Lung (tissue), 12 donors: ENCODE data around the gene ZNRF2. TPM values are rescaled to one million over a fixed set of nuclear protein-coding genes. Genes with fewer than 3 reads are reported as not detected.

Experiments used
- ATAC-seq: fragments of 200-7000 bp; cut with Tn5 transposase; one replicate; pipeline ENCODE4 v1.9.1; 2020; ENCODE audit warnings: moderate number of reproducible peaks; ENCODE audit not compliant: insufficient read depth, low FRiP score
- DNase-seq, 3 donors: peaks; one replicate each; pipeline ENCODE4 v3.0.0-alpha.2; 2013 to 2017
- H3K27ac ChIP-seq, 2 donors: one replicate each; pipeline ENCODE4 v1.5.1; 2013; ENCODE audit warnings: mild to moderate bottlenecking in 2 of 2, moderate library complexity in 2 of 2, control low read depth in 1 of 2, inconsistent platforms in 1 of 2, low read depth in 1 of 2, low read length in 1 of 2
- H3K27me3 ChIP-seq, 3 donors: one replicate each; pipeline ENCODE4 v1.5.1; 2013; ENCODE audit warnings: low read length in 2 of 3; ENCODE audit not compliant: control insufficient read depth in 3 of 3, insufficient read depth in 3 of 3
- H3K36me3 ChIP-seq, 4 donors: one replicate each; pipeline ENCODE4 v1.5.1; 2013; ENCODE audit warnings: low read length in 4 of 4, mild to moderate bottlenecking in 1 of 4, moderate library complexity in 1 of 4; ENCODE audit not compliant: control insufficient read depth in 4 of 4, insufficient read depth in 4 of 4
- H3K4me1 ChIP-seq, 5 donors: one replicate each; pipeline ENCODE4 v1.5.1; 2013; ENCODE audit warnings: low read length in 5 of 5, mild to moderate bottlenecking in 2 of 5, moderate library complexity in 1 of 5; ENCODE audit not compliant: control insufficient read depth in 5 of 5, insufficient read depth in 5 of 5
- H3K4me3 ChIP-seq: one replicate; pipeline ENCODE4 v1.5.1; 2013; ENCODE audit warnings: mild to moderate bottlenecking, control low read depth, moderate library complexity
- H3K9ac ChIP-seq, 2 donors: one replicate each; pipeline ENCODE4 v1.5.1; 2013; ENCODE audit warnings: low read length in 2 of 2, control low read depth in 1 of 2; ENCODE audit not compliant: insufficient read depth in 1 of 2
- H3K9me3 ChIP-seq, 4 donors: one replicate each; pipeline ENCODE4 v1.5.1; 2013; ENCODE audit warnings: low read length in 3 of 4, mild to moderate bottlenecking in 1 of 4, moderate library complexity in 1 of 4; ENCODE audit not compliant: control insufficient read depth in 4 of 4, insufficient read depth in 3 of 4
- WGBS, 2 donors: extraction: QIAGEN DNeasy Blood & Tissue Kit; methylation state at CpG; one replicate each; pipeline ENCODE4 v1.1.7; 2013; 5-methylcytosine and 5-hydroxymethylcytosine counted together
- polyA plus RNA-seq, 2 donors: library from polyadenylated mRNA; stranded (reverse); fragments of 200-250 nt; gene quantifications; one replicate each; pipeline ENCODE4 v1.2.1, GENCODE V29; 2013
- total RNA-seq, 2 donors: library from RNA; depleted of rRNA in 1 of 2; stranded (reverse); fragments of >200 nt in 1 of 2; gene quantifications; one replicate each; pipeline ENCODE4 v1.2.1, GENCODE V29; 2014 to 2021
- TF ChIP-seq, protein P1 (sequence below): IDR thresholded peaks from 2 replicates; pipeline ENCODE4 v1.5.1; 2012; ENCODE audit warnings: mild to moderate bottlenecking; ENCODE audit errors: control extremely low read depth, extremely low read depth
- donor health status: control.
- donor health status: control.
- donor health status: Bipolar disorder and iron deficiency.
- donor health status: healthy.
- donor health status: DM: yes; HTN: yes; CAD: no.

ZNRF2 gene
- total and polyA plus RNA-seq, 4 donors = 5.9 to 27.6 (median 15.4) TPM

GRCh38 chr7:30303312-30304039 lies 19.1 kb downstream of the ZNRF2 start:
- ATAC-seq = no peak
- peaks cover 0 to 10% (median 0%) of the 10 kb centered on the region in 5 donors for H3K4me1 ChIP-seq

DNA sequence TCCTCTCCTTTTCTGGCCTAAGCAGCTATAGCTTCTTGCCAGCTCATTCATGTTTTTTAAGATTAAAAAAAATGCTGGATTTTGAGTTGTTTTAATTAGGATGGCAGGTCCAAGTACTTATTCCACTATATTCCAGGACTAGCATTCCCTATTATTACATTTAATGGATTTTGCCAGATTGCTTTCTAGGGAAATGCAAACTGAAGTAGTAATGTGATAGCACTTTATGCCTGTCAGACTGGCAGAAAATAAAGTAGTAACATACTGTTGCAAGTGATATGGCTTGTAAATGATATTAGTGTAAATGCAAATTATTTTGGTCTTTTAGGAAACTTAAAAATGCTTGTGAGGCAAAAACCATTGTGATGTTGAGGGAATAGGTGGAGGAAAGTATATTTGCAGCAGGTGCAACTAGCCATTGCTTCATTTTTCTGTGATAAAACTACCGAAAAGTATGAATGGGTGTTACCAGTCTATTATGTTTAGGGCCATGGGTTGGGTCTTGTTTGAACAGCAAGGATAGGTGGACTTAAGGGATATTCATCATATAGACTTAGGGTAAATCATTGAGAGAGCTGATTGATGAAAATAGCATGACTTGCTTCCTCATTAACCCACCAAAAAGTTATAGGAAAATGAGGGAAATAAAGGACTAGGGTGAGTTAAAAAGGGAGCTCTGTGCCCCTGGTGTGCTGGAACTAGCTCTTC lies 19.9 kb downstream of the ZNRF2 start:
- Histone ChIP-seq H3K27ac (no peak overlapping the region), H3K9ac (no peak overlapping the region), H3K4me3 (no peak overlapping the region), H3K9me3 (no peaks in the 10 kb centered on the region), H3K36me3 (peaks cover 0 to 1% (median 0%) of the 10 kb centered on the region in 4 donors), H3K27me3 (no peaks in the 10 kb centered on the region), H3K4me1 (peaks cover 0 to 10% (median 0%) of the 10 kb centered on the region in 5 donors)
- TF ChIP-seq, protein P1, sequence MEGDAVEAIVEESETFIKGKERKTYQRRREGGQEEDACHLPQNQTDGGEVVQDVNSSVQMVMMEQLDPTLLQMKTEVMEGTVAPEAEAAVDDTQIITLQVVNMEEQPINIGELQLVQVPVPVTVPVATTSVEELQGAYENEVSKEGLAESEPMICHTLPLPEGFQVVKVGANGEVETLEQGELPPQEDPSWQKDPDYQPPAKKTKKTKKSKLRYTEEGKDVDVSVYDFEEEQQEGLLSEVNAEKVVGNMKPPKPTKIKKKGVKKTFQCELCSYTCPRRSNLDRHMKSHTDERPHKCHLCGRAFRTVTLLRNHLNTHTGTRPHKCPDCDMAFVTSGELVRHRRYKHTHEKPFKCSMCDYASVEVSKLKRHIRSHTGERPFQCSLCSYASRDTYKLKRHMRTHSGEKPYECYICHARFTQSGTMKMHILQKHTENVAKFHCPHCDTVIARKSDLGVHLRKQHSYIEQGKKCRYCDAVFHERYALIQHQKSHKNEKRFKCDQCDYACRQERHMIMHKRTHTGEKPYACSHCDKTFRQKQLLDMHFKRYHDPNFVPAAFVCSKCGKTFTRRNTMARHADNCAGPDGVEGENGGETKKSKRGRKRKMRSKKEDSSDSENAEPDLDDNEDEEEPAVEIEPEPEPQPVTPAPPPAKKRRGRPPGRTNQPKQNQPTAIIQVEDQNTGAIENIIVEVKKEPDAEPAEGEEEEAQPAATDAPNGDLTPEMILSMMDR = no peak
- DNase-seq = no peak
- no peak for ATAC-seq
- WGBS, 2 donors = 68 to 77% methylated on average over 1 of the region's 1 CpG

More at GRCh38 chr7:30303312-30304039, 19.1 kb downstream of the ZNRF2 start:
- no peak for DNase-seq
- H3K36me3 ChIP-seq = peaks cover 0 to 1% (median 0%) of the 10 kb centered on the region in 4 donors
- whole genome bisulfite sequencing, 2 donors = 97% methylated on average over 1 of the region's 1 CpG
- H3K9ac ChIP-seq = no peak overlapping the region
- H3K27ac ChIP-seq = no peak overlapping the region
- TF ChIP-seq, protein P1 = no peak
- H3K27me3 ChIP-seq = no peaks in the 10 kb centered on the region
- H3K9me3 ChIP-seq = no peaks in the 10 kb centered on the region
- no peak overlapping the region for H3K4me3 ChIP-seq

GRCh38 chr7:30306976-30307375 lies 22.6 kb downstream of the ZNRF2 start:
- no peak overlapping the region for H3K9ac ChIP-seq
- H3K9me3 ChIP-seq = no peaks in the 10 kb centered on the region
- H3K4me3 ChIP-seq = no peak overlapping the region
- WGBS, 2 donors = 84 to 88% methylated on average over 1 of the region's 1 CpG
- no peak for DNase-seq
- peaks cover 0 to 10% (median 0%) of the 10 kb centered on the region in 5 donors for H3K4me1 ChIP-seq
- TF ChIP-seq, protein P1 = no peak
- H3K27ac ChIP-seq = no peak overlapping the region
- no peaks in the 10 kb centered on the region for H3K27me3 ChIP-seq
- no peak for ATAC-seq
- peaks cover 0 to 1% (median 0%) of the 10 kb centered on the region in 4 donors for H3K36me3 ChIP-seq
